Left hindlimb (tissue), 1 donor: ENCODE measurements around the gene TAF1D.

ENCODE experiments used
- DNase-seq: peaks from one replicate; pipeline ENCODE4 v3.0.0-alpha.2; 2018

Gene TAF1D

DNA sequence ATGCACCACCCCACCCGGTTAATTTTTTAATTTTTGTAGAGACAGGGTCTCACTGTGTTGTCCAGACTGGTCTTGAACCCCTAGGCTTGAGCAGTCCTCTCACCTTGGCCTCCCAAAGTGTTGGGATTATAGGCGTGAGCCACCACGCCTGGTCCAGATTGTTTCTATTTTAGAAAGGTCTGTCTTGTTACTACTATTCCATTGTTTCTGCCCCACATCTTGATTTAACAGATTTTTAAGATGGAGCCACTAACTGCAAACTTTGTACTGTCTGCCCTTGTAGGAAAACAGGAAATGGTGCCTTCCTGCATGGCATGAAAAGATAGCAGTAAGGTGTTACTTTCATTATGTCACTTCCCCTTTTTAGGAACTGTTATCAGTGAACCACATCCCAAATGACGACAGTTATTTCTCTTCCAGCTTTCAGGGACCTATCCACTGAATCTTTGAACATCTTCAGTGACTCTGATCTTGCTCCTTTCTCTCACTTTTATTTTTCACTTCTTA, 23.2 kb downstream of the TAF1D start:
- DNase-seq, result no peak

DNA sequence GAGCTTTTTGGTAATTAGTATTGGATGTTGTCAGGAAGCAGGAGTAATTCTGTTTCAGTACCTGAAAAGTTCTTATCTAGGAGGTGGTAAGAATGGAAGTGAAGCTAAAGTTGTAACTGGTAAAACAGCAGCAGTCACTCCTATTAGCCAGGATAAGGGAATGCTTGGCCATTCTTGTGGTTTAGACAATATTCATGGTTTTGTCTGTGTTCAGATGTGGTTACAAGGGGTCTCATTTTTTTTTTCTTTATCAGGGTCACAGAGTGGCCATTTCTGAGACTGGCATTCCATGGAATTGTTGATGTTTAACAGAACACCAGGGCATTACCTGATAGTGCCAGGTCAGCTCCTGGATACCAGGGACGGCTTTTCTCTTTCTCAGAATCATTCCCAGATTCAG, 23.8 kb downstream of the TAF1D start:
- no peak for DNase-seq

DNA sequence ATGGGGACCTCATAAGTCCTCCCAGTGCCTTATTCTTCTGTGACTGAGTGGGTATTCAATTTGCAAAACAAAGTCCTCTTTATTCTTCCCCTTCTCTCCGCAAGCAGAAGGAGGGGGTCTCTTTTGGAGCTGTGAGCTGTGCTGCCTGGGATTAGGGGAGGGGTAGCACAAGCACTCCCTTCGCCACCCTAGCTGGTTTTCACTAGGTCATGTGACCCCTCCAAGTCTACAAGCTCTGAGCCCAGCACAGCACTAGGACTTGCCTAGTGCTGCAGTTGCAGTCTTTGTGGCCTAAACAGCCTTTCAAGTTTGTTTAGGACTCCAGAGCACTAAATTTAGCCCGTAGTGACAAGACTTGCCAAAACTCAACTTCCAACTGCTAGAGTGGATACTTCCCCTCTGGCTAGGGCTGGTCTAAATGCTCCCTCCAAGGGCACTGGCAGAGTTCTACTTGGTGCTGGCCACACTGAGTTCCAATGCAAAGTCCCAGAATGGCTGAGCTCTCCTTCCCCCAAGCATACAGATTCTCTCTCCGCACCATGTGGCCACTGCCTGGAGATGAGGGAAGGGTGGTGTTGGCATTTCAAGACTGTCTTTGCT, 25.4 kb downstream of the TAF1D start:
- DNase-seq, result no peak

DNA sequence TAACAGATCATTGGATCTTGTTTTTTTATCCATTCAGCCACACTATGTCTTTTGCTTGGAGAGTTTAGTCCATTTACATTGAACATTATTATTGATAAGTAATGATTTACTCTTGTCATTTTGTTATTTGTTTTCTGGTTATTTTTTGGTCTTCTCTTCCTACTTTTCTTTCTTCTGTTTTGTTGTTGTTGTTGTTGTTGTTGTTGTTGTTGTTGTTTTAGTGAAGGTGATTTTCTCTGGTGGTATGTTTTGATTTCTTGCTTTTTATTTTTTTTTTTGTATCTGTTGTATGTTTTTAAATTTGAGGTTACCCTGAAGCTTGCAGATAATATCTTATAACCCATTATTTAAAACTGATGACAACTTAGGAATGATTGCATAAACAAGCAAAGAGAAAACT, 28.6 kb downstream of the TAF1D start:
- DNase-seq, result no peak

DNA sequence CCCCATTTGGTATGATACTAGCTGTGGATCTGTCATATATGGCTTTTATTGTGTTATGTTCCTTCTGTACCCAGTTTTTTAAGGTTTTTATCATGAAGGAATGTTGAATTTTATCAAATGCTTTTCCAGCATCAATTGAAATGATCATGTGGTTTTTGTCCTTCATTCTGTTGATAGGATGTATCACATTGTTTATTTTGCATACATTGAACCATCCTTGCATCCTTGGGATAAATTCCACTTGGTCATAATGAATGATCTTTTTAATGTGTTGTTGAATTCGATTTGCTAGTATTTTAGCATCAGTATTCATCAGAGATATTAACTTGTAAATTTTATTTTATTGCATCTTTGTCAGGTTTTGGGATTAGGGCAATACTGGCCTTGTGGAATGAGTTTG, 31.1 kb downstream of the TAF1D start:
- DNase-seq, result no peak

DNA sequence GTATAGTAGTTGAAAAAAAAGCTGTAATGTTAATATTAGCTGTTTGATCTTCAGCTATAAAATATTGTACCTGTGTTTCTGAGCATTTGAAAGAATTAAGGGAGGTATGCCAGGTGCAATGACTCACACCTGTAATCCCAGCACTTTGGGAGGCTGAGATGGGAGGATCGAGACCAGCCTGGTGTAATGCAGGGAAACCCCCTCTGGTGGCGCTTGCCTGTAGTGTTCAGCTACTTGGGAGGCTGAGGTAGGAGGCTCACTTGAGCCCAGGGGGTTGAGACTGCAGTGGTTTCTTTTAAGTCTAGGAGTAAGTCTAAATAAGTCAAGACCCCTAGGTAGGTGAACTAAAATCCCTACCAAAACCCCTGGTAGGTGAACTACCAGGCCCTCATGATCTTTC, 37.1 kb downstream of the TAF1D start:
- DNase-seq, result no peak

DNA sequence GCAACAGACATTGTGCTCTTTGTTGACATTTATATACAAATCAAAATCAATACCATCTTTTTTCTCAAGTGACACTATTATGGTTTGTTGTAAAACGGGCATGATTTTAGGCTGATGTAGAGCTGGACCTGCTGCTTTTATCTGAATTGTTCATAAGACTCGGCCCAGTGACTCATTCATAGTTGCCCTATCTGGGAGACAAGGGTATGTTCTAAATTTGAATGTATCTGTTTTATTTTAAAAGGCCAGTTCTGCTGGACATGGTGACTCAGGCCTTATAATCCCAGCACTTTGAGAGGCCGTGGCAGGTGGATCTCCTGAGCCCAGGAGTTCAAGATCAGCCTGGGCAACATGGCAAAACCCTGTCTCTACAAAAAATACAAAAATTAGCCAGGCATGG, 40.5 kb downstream of the TAF1D start:
- no peak for DNase-seq

DNA sequence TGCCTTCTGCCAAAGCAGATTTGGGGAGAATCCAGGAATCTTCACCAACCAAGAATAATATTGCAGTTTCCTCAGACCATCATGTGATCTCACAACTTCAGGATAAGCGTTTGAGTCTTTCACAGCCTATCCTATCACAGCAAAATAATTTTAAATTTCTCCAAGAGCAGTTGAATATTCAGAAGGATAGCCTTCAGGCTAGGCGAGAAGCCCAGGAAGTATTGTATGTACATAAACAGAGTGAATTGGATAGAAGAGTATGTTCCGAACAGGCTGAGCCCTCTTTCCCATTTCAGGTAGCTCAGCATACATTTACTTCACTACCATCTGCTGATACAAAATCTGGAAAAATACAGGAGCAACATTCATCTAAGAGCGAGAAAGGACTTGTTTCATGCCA, 43.7 kb downstream of the TAF1D start:
- DNase-seq, result no peak

DNA sequence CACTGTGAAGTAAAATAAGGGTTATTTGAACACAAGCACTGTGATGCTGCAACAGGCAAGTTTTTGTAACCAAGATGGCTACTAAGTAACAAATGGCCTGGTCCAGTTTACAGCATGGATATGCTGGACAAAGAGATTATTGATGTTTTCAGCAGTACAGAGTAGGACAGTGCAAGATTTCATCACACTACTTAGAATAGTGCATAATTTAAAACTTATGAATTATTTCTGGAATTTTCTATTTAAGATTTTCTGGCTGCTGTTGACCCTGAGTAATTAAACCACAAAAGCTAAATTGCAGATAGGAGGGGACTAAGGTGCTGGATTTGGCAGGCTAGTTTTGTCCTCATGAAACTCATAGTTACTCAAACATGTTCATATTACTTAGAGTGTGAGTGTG, 46.7 kb downstream of the TAF1D start:
- DNase-seq, result no peak

DNA sequence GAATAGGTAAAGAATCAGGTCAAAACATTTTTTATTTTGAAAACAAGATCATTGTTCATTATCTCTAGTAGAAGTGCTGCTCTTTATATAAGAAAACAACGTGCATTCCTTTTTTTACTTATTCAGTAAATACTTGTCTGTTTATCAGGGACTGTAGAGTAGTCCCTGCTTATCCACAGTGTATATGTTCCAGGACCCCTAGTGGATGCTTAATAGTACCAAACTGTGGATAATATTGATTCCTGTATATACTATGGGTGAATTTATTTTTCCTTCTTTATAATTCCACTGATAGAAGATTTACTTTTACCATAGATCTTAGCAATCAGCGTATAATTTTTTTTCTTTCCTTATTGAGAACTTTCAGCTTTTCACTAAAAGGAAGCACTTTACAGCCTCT, 47.2 kb downstream of the TAF1D start:
- DNase-seq, result no peak

DNA sequence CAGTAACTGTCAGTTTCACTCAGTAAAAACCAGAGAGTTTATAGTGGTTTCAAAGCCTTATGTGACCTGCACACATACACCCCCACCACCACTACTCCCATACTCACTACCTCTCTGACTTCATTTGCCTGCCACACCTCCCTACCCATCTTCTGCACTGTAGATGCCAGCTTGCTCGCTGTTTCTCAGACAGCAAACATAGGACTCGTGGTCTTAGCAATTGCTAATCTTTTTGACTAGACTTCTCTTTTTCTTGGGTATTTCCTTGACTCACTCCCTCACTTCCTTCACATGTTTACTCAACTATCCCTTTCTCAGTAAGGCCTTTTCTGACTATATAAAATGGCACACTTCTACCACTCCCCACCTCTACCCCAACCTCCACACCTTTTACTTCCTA, 52.1 kb downstream of the TAF1D start:
- no peak for DNase-seq

DNA sequence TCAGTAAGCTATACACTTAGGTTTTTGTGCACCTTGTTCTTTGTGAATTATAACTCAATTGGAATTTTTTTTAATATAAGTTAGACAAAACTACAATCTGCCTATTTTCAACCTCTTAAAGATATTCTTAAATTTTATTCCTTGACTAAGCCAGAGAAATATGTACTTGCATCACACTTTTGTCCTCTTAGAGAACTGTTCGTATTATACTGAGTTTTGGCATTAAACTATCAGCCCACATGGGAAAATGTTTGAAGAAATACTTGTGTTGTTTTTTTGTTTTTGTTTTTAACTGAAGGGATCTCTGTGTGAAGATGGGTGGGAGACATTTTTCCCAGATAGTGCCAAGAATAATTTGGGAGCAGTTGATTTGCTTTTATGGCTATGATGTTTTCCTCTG, 54.5 kb downstream of the TAF1D start:
- no peak for DNase-seq

DNA sequence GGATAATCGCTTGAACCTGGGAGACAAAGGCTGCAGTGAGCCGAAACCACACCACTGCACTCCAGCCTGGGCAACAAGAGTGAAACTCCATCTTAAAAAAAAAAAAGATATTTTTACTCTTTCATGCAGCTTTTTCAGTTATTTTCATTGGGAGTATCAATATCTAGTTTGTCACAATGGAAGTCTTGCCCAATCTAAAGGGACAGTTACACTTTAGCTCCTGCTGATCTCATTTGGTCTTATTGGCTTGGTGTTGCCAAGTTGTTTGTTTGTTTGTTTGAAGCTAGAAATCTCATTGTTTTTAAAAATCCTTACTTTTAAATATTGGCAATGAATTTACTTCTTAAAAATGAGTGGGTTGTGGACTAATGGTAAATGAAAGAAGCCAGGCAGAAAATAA, 55.1 kb downstream of the TAF1D start:
- no peak for DNase-seq
